ENCODE data around the gene AWAT2.

GRCh38 chrX:70026851-70027200 lies 22.9 kb downstream of the AWAT2 start:
- TF ChIP-seq CTCF (IDR thresholded peaks at IDR 0.05) (no peak), ESRRA (CRISPR knock-in tag; IDR thresholded peaks at IDR 0.05; ENCODE audit: borderline replicate concordance) (no peak), IRF1 (CRISPR knock-in tag; IDR thresholded peaks at IDR 0.05) (no peak), ZNF317 (CRISPR knock-in tag; IDR thresholded peaks at IDR 0.05; ENCODE audit: borderline replicate concordance, low read depth) (no peak), NR3C1 (CRISPR knock-in tag; conservative IDR thresholded peaks at IDR 0.05; ENCODE audit: low read depth) (no peak), TEAD4 (CRISPR knock-in tag; IDR thresholded peaks at IDR 0.05) (no peak), NFE2L1 (CRISPR knock-in tag; IDR thresholded peaks at IDR 0.05) (no peak), TP53 (CRISPR knock-in tag; IDR thresholded peaks at IDR 0.05) (no peak), CBFB (CRISPR knock-in tag; IDR thresholded peaks at IDR 0.05; ENCODE audit: low read depth) (no peak), TCF7 (CRISPR knock-in tag; IDR thresholded peaks at IDR 0.05; ENCODE audit: low read depth) (no peak), KAT7 (CRISPR knock-in tag; IDR thresholded peaks at IDR 0.05; ENCODE audit: borderline replicate concordance) (no peak), STAT6 (CRISPR knock-in tag; conservative IDR thresholded peaks at IDR 0.05; ENCODE audit: low read depth) (no peak)
- TF ChIP-seq, protein P1, sequence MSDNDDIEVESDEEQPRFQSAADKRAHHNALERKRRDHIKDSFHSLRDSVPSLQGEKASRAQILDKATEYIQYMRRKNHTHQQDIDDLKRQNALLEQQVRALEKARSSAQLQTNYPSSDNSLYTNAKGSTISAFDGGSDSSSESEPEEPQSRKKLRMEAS (CRISPR knock-in tag; IDR thresholded peaks at IDR 0.05) = no peak
- TF ChIP-seq, protein P2, sequence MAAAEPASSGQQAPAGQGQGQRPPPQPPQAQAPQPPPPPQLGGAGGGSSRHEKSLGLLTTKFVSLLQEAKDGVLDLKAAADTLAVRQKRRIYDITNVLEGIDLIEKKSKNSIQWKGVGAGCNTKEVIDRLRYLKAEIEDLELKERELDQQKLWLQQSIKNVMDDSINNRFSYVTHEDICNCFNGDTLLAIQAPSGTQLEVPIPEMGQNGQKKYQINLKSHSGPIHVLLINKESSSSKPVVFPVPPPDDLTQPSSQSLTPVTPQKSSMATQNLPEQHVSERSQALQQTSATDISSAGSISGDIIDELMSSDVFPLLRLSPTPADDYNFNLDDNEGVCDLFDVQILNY (CRISPR knock-in tag; IDR thresholded peaks at IDR 0.05) = no peak
